Measurements from ENCODE around the gene ARL6IP4.

The ARL6IP4 gene

DNA sequence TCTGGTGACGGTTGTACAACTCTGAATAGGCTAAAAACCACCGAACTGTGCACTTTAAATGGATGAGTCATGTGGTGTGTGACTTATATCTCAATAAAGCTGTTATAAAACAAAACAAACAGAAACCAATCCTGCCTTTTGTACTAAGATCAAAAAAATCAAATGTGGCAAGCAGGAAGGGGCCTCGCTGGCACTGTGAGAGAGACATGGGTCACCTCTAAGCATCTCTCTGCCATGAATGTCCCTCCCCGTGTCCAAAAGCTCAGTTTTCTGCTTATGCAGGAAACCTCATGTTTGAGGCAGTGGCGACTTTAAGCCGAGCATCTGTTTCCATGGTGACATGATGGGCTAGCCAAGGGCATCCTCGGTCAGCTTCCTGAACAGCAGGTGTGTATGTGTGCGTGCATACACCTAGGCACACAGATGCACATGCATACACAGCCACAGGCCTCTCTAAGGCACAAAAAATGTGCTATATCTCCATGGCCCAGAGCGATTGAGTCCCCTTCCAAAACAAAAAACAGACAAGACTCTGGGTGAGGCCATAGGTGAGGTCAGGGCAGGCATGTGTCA lies 44.4 kb downstream of the ARL6IP4 start:
- DNase-seq (ENCODE audit: low read depth): no peak
- H3K4me3 ChIP-seq (ENCODE audit: low read depth, low read length): no peak overlapping the region
- TF ChIP-seq, protein P1, sequence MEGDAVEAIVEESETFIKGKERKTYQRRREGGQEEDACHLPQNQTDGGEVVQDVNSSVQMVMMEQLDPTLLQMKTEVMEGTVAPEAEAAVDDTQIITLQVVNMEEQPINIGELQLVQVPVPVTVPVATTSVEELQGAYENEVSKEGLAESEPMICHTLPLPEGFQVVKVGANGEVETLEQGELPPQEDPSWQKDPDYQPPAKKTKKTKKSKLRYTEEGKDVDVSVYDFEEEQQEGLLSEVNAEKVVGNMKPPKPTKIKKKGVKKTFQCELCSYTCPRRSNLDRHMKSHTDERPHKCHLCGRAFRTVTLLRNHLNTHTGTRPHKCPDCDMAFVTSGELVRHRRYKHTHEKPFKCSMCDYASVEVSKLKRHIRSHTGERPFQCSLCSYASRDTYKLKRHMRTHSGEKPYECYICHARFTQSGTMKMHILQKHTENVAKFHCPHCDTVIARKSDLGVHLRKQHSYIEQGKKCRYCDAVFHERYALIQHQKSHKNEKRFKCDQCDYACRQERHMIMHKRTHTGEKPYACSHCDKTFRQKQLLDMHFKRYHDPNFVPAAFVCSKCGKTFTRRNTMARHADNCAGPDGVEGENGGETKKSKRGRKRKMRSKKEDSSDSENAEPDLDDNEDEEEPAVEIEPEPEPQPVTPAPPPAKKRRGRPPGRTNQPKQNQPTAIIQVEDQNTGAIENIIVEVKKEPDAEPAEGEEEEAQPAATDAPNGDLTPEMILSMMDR (IDR thresholded peaks at IDR 0.05; ENCODE audit: low read depth, low read length): no peak

DNA sequence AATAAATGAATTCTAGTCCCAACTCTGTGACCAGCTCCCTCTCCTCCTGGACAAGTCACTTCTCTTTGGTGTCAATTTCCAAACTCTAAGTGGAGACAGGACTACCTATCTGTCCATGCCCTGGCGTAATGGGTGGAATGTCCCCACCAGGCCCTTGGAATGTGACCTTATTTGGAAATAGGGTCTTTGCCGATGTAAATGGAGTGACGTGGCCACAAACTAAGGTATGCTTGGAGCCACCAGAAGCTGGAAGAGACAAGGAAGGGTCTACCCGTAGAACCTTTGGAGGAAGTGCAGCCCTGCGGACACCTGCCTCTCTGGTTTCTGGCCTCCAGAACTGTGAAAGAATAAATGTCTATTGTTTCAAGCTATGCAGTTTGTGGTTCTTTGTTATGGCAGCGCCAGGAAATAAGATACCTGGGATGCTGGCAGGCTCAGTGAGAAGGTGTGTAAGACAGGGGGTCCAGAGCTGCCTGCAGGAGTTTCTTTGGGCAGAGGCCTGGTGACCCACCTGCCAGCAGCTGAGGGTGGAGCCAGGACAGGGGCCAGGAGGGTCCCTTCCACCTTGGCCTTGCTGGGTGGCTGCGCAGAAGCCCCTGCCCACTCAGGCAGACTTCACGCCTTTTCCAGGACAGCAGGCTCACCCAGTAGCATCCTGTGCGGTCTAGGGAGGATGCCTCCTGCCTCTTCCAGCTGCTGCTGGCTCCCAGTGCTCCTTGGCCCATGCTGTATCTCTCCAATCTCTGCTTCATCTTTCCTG lies 45.8 kb downstream of the ARL6IP4 start:
- TF ChIP-seq, protein P1 (IDR thresholded peaks at IDR 0.05; ENCODE audit: low read depth, low read length): no peak
- TF ChIP-seq MYC (IDR thresholded peaks at IDR 0.05; ENCODE audit: low read depth, low read length) (no peak), POLR2A (IDR thresholded peaks at IDR 0.05; ENCODE audit: extremely low read depth, insufficient read length) (no peak)
- TF ChIP-seq, protein P2, sequence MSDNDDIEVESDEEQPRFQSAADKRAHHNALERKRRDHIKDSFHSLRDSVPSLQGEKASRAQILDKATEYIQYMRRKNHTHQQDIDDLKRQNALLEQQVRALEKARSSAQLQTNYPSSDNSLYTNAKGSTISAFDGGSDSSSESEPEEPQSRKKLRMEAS (IDR thresholded peaks at IDR 0.05; ENCODE audit: low read depth, low read length): no peak
- DNase-seq (ENCODE audit: low read depth): no peak

DNA sequence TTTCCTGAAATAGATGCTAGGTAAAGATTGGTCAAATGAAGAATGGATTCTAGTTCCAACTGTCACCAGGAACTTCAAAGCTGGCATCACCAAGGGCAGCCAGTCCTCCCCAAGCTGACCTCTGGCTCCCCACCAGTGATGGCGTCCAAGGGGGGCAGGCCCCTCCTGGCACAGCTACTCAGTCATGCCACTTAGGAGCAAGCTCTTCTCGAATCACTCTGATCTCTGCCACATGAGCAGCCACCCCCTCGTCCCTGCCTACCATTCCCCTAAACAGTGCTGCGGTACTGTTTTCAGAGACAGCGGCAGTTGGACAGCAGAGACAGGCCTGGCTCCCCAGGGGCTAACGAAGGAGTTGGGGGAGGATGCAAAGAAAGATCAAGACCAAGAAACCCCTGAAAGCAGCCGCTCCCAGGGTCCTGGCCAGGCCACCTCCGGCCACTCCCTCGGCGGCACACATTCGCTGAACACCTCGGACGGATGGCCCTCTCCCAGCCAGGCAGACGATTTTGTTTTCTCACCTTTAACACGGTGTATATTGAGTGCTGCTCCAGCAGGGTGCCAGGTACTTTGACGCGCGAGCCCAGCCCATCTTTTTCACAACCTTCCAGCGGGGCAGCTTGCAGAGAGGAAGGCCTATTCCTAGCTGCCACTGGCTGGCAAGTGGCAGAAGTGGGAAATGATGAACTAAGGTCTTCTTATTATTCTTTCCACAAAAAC lies 47.4 kb downstream of the ARL6IP4 start:
- TF ChIP-seq MYC (IDR thresholded peaks at IDR 0.05; ENCODE audit: low read depth, low read length): no peak
- TF ChIP-seq, protein P2 (IDR thresholded peaks at IDR 0.05; ENCODE audit: low read depth, low read length): no peak
- no peak for DNase-seq (ENCODE audit: low read depth)
- no peak overlapping the region for H3K4me3 ChIP-seq (ENCODE audit: low read depth, low read length)

More for the DNA sequence above, 45.8 kb downstream of the ARL6IP4 start:
- H3K4me3 ChIP-seq (ENCODE audit: low read depth, low read length): no peak overlapping the region

DNA sequence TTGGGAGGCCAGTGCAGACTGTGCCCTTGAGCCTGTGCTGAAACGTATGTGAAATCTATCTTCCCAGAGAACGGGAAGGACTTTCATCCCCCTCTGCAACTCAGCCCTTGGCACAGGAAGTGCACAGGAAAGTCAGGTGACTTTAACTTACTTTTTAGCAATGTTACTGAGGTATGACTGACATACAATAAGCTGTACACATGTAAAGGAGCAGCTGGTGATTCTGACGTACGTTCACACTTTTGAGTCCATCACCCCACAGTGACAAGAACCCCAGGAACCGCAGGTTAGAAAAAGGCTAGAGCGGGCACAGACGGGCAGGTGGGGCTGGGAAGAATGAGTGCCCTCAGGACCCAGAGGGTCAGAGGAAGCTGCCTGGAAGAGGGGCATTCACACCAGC lies 48.0 kb downstream of the ARL6IP4 start:
- no peak overlapping the region for H3K4me3 ChIP-seq (ENCODE audit: low read depth, low read length)
- TF ChIP-seq, protein P1 (IDR thresholded peaks at IDR 0.05; ENCODE audit: low read depth, low read length): no peak
- TF ChIP-seq POLR2A (IDR thresholded peaks at IDR 0.05; ENCODE audit: extremely low read depth, insufficient read length) (no peak), MYC (IDR thresholded peaks at IDR 0.05; ENCODE audit: low read depth, low read length) (no peak)
- TF ChIP-seq, protein P2 (IDR thresholded peaks at IDR 0.05; ENCODE audit: low read depth, low read length): no peak
- no peak for DNase-seq (ENCODE audit: low read depth)

DNA sequence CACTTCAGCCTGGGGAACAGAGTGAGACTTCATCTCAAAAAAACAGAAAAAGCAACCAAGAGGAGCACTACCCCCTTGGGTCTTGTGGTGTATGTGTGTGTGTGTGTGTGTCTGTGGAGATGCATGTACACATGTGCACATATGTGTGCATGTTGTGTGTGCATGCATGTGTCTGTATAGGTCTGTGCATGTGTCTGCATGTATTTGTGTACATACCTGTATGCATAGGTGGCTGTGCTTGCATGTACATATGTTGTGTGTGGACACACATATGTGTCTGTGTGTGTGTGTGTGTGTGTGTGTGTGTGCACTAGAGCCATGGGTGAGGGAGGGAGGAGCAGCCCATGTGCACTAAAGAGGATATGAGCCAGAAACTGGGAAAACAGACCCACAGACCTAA lies 49.1 kb downstream of the ARL6IP4 start:
- TF ChIP-seq, protein P2 (IDR thresholded peaks at IDR 0.05; ENCODE audit: low read depth, low read length): no peak
- TF ChIP-seq MYC (IDR thresholded peaks at IDR 0.05; ENCODE audit: low read depth, low read length): no peak
- TF ChIP-seq, protein P1 (IDR thresholded peaks at IDR 0.05; ENCODE audit: low read depth, low read length): no peak
- TF ChIP-seq POLR2A (IDR thresholded peaks at IDR 0.05; ENCODE audit: extremely low read depth, insufficient read length): no peak
- H3K4me3 ChIP-seq (ENCODE audit: low read depth, low read length): no peak overlapping the region
- no peak for DNase-seq (ENCODE audit: low read depth)

DNA sequence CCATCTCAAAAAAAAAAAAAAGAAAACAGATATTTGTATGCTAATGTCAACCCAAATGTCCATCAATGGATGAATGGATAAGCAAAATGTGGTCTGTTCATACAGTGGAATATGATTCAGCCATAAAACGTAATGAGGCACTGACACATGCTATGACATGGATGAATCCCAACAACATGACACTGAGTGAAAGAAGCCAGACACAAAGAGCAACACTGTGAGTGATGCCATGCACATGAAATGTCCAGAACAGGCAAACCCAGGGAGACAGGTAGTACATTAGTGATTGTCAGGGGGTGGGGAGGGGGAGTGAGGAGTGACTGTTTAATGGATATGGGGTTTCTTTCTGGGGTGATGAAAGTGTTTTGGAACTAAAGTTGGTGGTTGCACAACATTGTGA lies 50.2 kb downstream of the ARL6IP4 start:
- TF ChIP-seq MYC (IDR thresholded peaks at IDR 0.05; ENCODE audit: low read depth, low read length) (no peak), POLR2A (IDR thresholded peaks at IDR 0.05; ENCODE audit: extremely low read depth, insufficient read length) (no peak)
- TF ChIP-seq, protein P1 (IDR thresholded peaks at IDR 0.05; ENCODE audit: low read depth, low read length): no peak
- TF ChIP-seq, protein P2 (IDR thresholded peaks at IDR 0.05; ENCODE audit: low read depth, low read length): no peak
- H3K4me3 ChIP-seq (ENCODE audit: low read depth, low read length): no peak overlapping the region
- DNase-seq (ENCODE audit: low read depth): no peak

Data from NB4 (cell line).